ENCODE measurements around the gene ATF6.

Gene ATF6

GRCh38 chr1:161868832-161869231 lies 102.7 kb downstream of the ATF6 start:
- H3K36me3 ChIP-seq (ENCODE audit: control insufficient read depth in 5 of 5, insufficient read depth in 5 of 5, low read length in 5 of 5) = peaks cover 0 to 26% (median 16%) of the 10 kb centered on the region in 5 donors

GRCh38 chr1:161869291-161869690 lies 103.2 kb downstream of the ATF6 start:
- Histone ChIP-seq H3K9me3 (ENCODE audit: control insufficient read depth in 5 of 5, low read length in 5 of 5) (no peaks in the 10 kb centered on the region), H3K9ac (ENCODE audit: low read length in 5 of 5) (no peak overlapping the region), H3K27me3 (ENCODE audit: control insufficient read depth in 5 of 5, insufficient read depth in 4 of 5, low read length in 5 of 5) (no peaks in the 10 kb centered on the region), H3K4me3 (ENCODE audit: low read depth in 1 of 5, low read length in 5 of 5) (no peak overlapping the region), H3K36me3 (ENCODE audit: control insufficient read depth in 5 of 5, insufficient read depth in 5 of 5, low read length in 5 of 5) (peaks cover 0 to 24% (median 12%) of the 10 kb centered on the region in 5 donors), H3K27ac (ENCODE audit: low read depth, low read length) (no peak overlapping the region), H3K4me1 (ENCODE audit: control insufficient read depth in 5 of 5, insufficient read depth in 5 of 5, low read length in 5 of 5) (no peaks in the 10 kb centered on the region)

More at GRCh38 chr1:161868832-161869231, 102.7 kb downstream of the ATF6 start:
- Histone ChIP-seq H3K9ac (ENCODE audit: low read length in 5 of 5) (no peak overlapping the region), H3K4me3 (ENCODE audit: low read depth in 1 of 5, low read length in 5 of 5) (no peak overlapping the region), H3K9me3 (ENCODE audit: control insufficient read depth in 5 of 5, low read length in 5 of 5) (no peaks in the 10 kb centered on the region), H3K27ac (ENCODE audit: low read depth, low read length) (no peak overlapping the region), H3K4me1 (ENCODE audit: control insufficient read depth in 5 of 5, insufficient read depth in 5 of 5, low read length in 5 of 5) (no peaks in the 10 kb centered on the region), H3K27me3 (ENCODE audit: control insufficient read depth in 5 of 5, insufficient read depth in 4 of 5, low read length in 5 of 5) (no peaks in the 10 kb centered on the region)

GRCh38 chr1:161872506-161872905 lies 106.4 kb downstream of the ATF6 start:
- no peaks in the 10 kb centered on the region for H3K4me1 ChIP-seq (ENCODE audit: control insufficient read depth in 5 of 5, insufficient read depth in 5 of 5, low read length in 5 of 5)
- H3K4me3 ChIP-seq (ENCODE audit: low read depth in 1 of 5, low read length in 5 of 5) = no peak overlapping the region
- H3K27me3 ChIP-seq (ENCODE audit: control insufficient read depth in 5 of 5, insufficient read depth in 4 of 5, low read length in 5 of 5) = no peaks in the 10 kb centered on the region
- H3K9ac ChIP-seq (ENCODE audit: low read length in 5 of 5) = no peak overlapping the region
- no peak overlapping the region for H3K27ac ChIP-seq (ENCODE audit: low read depth, low read length)
- peaks cover 0 to 12% (median 3%) of the 10 kb centered on the region in 5 donors for H3K36me3 ChIP-seq (ENCODE audit: control insufficient read depth in 5 of 5, insufficient read depth in 5 of 5, low read length in 5 of 5)
- H3K9me3 ChIP-seq (ENCODE audit: control insufficient read depth in 5 of 5, low read length in 5 of 5) = no peaks in the 10 kb centered on the region

GRCh38 chr1:161879261-161879660 lies 113.1 kb downstream of the ATF6 start:
- H3K9me3 ChIP-seq (ENCODE audit: control insufficient read depth in 5 of 5, low read length in 5 of 5) = no peaks in the 10 kb centered on the region
- no peaks in the 10 kb centered on the region for H3K4me1 ChIP-seq (ENCODE audit: control insufficient read depth in 5 of 5, insufficient read depth in 5 of 5, low read length in 5 of 5)
- H3K27ac ChIP-seq (ENCODE audit: low read depth, low read length) = no peak overlapping the region
- H3K4me3 ChIP-seq (ENCODE audit: low read depth in 1 of 5, low read length in 5 of 5) = no peak overlapping the region
- no peaks in the 10 kb centered on the region for H3K27me3 ChIP-seq (ENCODE audit: control insufficient read depth in 5 of 5, insufficient read depth in 4 of 5, low read length in 5 of 5)
- H3K9ac ChIP-seq (ENCODE audit: low read length in 5 of 5) = no peak overlapping the region
- peaks cover 0 to 12% (median 3%) of the 10 kb centered on the region in 5 donors for H3K36me3 ChIP-seq (ENCODE audit: control insufficient read depth in 5 of 5, insufficient read depth in 5 of 5, low read length in 5 of 5)

- Histone ChIP-seq H3K36me3 (ENCODE audit: control insufficient read depth in 5 of 5, insufficient read depth in 5 of 5, low read length in 5 of 5) (peaks cover 8 to 19% (median 12%) of the 10 kb centered on the region in 5 donors), H3K9ac (ENCODE audit: low read length in 5 of 5) (no peak overlapping the region), H3K4me1 (ENCODE audit: control insufficient read depth in 5 of 5, insufficient read depth in 5 of 5, low read length in 5 of 5) (peaks cover 0 to 9% (median 0%) of the 10 kb centered on the region in 5 donors), H3K27ac (ENCODE audit: low read depth, low read length) (no peak overlapping the region), H3K27me3 (ENCODE audit: control insufficient read depth in 5 of 5, insufficient read depth in 4 of 5, low read length in 5 of 5) (no peaks in the 10 kb centered on the region), H3K9me3 (ENCODE audit: control insufficient read depth in 5 of 5, low read length in 5 of 5) (no peaks in the 10 kb centered on the region), H3K4me3 (ENCODE audit: low read depth in 1 of 5, low read length in 5 of 5) (peak overlapping the region in 1 of 5 donors; percentile 34)
Measured at GRCh38 chr1:161884475-161884874, 118.4 kb downstream of the ATF6 start.

GRCh38 chr1:161885003-161885402 lies 118.9 kb downstream of the ATF6 start:
- peak overlapping the region in 1 of 5 donors; percentile 34 for H3K4me3 ChIP-seq (ENCODE audit: low read depth in 1 of 5, low read length in 5 of 5)

GRCh38 chr1:161885759-161886158 lies 119.6 kb downstream of the ATF6 start:
- Histone ChIP-seq H3K4me3 (ENCODE audit: low read depth in 1 of 5, low read length in 5 of 5) (no peak overlapping the region), H3K27me3 (ENCODE audit: control insufficient read depth in 5 of 5, insufficient read depth in 4 of 5, low read length in 5 of 5) (no peaks in the 10 kb centered on the region), H3K9me3 (ENCODE audit: control insufficient read depth in 5 of 5, low read length in 5 of 5) (no peaks in the 10 kb centered on the region), H3K9ac (ENCODE audit: low read length in 5 of 5) (no peak overlapping the region), H3K27ac (ENCODE audit: low read depth, low read length) (no peak overlapping the region), H3K4me1 (ENCODE audit: control insufficient read depth in 5 of 5, insufficient read depth in 5 of 5, low read length in 5 of 5) (peaks cover 0 to 9% (median 0%) of the 10 kb centered on the region in 5 donors), H3K36me3 (ENCODE audit: control insufficient read depth in 5 of 5, insufficient read depth in 5 of 5, low read length in 5 of 5) (peaks cover 14 to 26% (median 16%) of the 10 kb centered on the region in 5 donors)

More at GRCh38 chr1:161885003-161885402, 118.9 kb downstream of the ATF6 start:
- Histone ChIP-seq H3K27me3 (ENCODE audit: control insufficient read depth in 5 of 5, insufficient read depth in 4 of 5, low read length in 5 of 5) (no peaks in the 10 kb centered on the region), H3K36me3 (ENCODE audit: control insufficient read depth in 5 of 5, insufficient read depth in 5 of 5, low read length in 5 of 5) (peaks cover 8 to 20% (median 12%) of the 10 kb centered on the region in 5 donors), H3K27ac (ENCODE audit: low read depth, low read length) (no peak overlapping the region), H3K9me3 (ENCODE audit: control insufficient read depth in 5 of 5, low read length in 5 of 5) (no peaks in the 10 kb centered on the region), H3K4me1 (ENCODE audit: control insufficient read depth in 5 of 5, insufficient read depth in 5 of 5, low read length in 5 of 5) (peaks cover 0 to 9% (median 0%) of the 10 kb centered on the region in 5 donors), H3K9ac (ENCODE audit: low read length in 5 of 5) (no peak overlapping the region)

- no peaks in the 10 kb centered on the region for H3K9me3 ChIP-seq (ENCODE audit: control insufficient read depth in 5 of 5, low read length in 5 of 5)
Measured at GRCh38 chr1:161886589-161886988, 120.5 kb downstream of the ATF6 start.

GRCh38 chr1:161887730-161888287 lies 121.7 kb downstream of the ATF6 start:
- H3K27me3 ChIP-seq (ENCODE audit: control insufficient read depth in 5 of 5, insufficient read depth in 4 of 5, low read length in 5 of 5) = no peaks in the 10 kb centered on the region
- no peaks in the 10 kb centered on the region for H3K9me3 ChIP-seq (ENCODE audit: control insufficient read depth in 5 of 5, low read length in 5 of 5)
- H3K27ac ChIP-seq (ENCODE audit: low read depth, low read length) = no peak overlapping the region
- peaks cover 0 to 9% (median 0%) of the 10 kb centered on the region in 5 donors for H3K4me1 ChIP-seq (ENCODE audit: control insufficient read depth in 5 of 5, insufficient read depth in 5 of 5, low read length in 5 of 5)
- peaks cover 19 to 31% (median 22%) of the 10 kb centered on the region in 5 donors for H3K36me3 ChIP-seq (ENCODE audit: control insufficient read depth in 5 of 5, insufficient read depth in 5 of 5, low read length in 5 of 5)
- H3K4me3 ChIP-seq (ENCODE audit: low read depth in 1 of 5, low read length in 5 of 5) = no peak overlapping the region
- H3K9ac ChIP-seq (ENCODE audit: low read length in 5 of 5) = no peak overlapping the region

More at GRCh38 chr1:161886589-161886988, 120.5 kb downstream of the ATF6 start:
- Histone ChIP-seq H3K9ac (ENCODE audit: low read length in 5 of 5) (no peak overlapping the region), H3K36me3 (ENCODE audit: control insufficient read depth in 5 of 5, insufficient read depth in 5 of 5, low read length in 5 of 5) (peaks cover 19 to 31% (median 22%) of the 10 kb centered on the region in 5 donors), H3K27ac (ENCODE audit: low read depth, low read length) (no peak overlapping the region), H3K4me3 (ENCODE audit: low read depth in 1 of 5, low read length in 5 of 5) (no peak overlapping the region), H3K27me3 (ENCODE audit: control insufficient read depth in 5 of 5, insufficient read depth in 4 of 5, low read length in 5 of 5) (no peaks in the 10 kb centered on the region), H3K4me1 (ENCODE audit: control insufficient read depth in 5 of 5, insufficient read depth in 5 of 5, low read length in 5 of 5) (peaks cover 0 to 9% (median 0%) of the 10 kb centered on the region in 5 donors)

GRCh38 chr1:161890574-161890973 lies 124.5 kb downstream of the ATF6 start:
- Histone ChIP-seq H3K36me3 (ENCODE audit: control insufficient read depth in 5 of 5, insufficient read depth in 5 of 5, low read length in 5 of 5) (peaks cover 19 to 31% (median 22%) of the 10 kb centered on the region in 5 donors), H3K9me3 (ENCODE audit: control insufficient read depth in 5 of 5, low read length in 5 of 5) (no peaks in the 10 kb centered on the region), H3K9ac (ENCODE audit: low read length in 5 of 5) (no peak overlapping the region), H3K4me1 (ENCODE audit: control insufficient read depth in 5 of 5, insufficient read depth in 5 of 5, low read length in 5 of 5) (no peaks in the 10 kb centered on the region), H3K27ac (ENCODE audit: low read depth, low read length) (no peak overlapping the region), H3K27me3 (ENCODE audit: control insufficient read depth in 5 of 5, insufficient read depth in 4 of 5, low read length in 5 of 5) (no peaks in the 10 kb centered on the region), H3K4me3 (ENCODE audit: low read depth in 1 of 5, low read length in 5 of 5) (no peak overlapping the region)
